GM10266 (cell line): ENCODE data around the gene ODAD4.
"Not testable (repeated sequence)": the region's sequence is repeated elsewhere in the genome, so short reads cannot be mapped to it uniquely, and the experiment has no call there.

Source experiments
- DNase-seq: peaks from one replicate; pipeline ENCODE4 v3.0.0; 2012; ENCODE audit errors: extremely low spot score
- CTCF ChIP-seq: IDR thresholded peaks from 2 replicates; pipeline ENCODE4 v1.5.1; 2012; ENCODE audit warnings: mild to moderate bottlenecking, low read depth; ENCODE audit not compliant: control insufficient read depth, insufficient read depth; ENCODE audit errors: missing control alignments

ODAD4 gene

GRCh38 chr17:41998497-41998896, 68.1 kb downstream of the ODAD4 start:
- no peak for TF ChIP-seq CTCF
- no peak for DNase-seq

- no peak for TF ChIP-seq CTCF
- DNase-seq, result no peak
These were observed 70.2 kb downstream of the ODAD4 start for GRCh38 chr17:42000413-42001133.

- DNase-seq, result no peak
- no peak for TF ChIP-seq CTCF
These were observed 71.3 kb downstream of the ODAD4 start for GRCh38 chr17:42001729-42002128.

GRCh38 chr17:42002175-42002791, 71.9 kb downstream of the ODAD4 start:
- DNase-seq, result no peak
- no peak for TF ChIP-seq CTCF

GRCh38 chr17:42002792-42003301, 72.4 kb downstream of the ODAD4 start:
- DNase-seq, result no peak
- TF ChIP-seq CTCF, result no peak

GRCh38 chr17:42005166-42005565, 74.7 kb downstream of the ODAD4 start:
- no peak for TF ChIP-seq CTCF
- no peak for DNase-seq

GRCh38 chr17:42009170-42009569, 78.8 kb downstream of the ODAD4 start:
- peak; percentile 20 for TF ChIP-seq CTCF
- no peak for DNase-seq

- DNase-seq, result not testable (repeated sequence)
These were observed 79.9 kb downstream of the ODAD4 start for GRCh38 chr17:42010266-42010680.
